ENCODE results near the gene NUSAP1. TPM values are rescaled to one million over a fixed set of nuclear protein-coding genes. Genes with fewer than 3 reads are reported as not detected.

The NUSAP1 gene
- total RNA-seq, 1 experiment from 2014 or later: 146 TPM

- H3K36me3 ChIP-seq (ENCODE audit: control insufficient read depth in 1 of 2, insufficient read depth in 2 of 2, low read length in 2 of 2): peaks cover 5 to 12% of the 10 kb centered on the region in 2 experiments; a peak in 2 of 4 replicates
- DNase-seq (ENCODE audit: low read depth, low spot score) (no peak), ATAC-seq (no peak)
- H3K27ac ChIP-seq (ENCODE audit: low read depth, low read length): no peak overlapping the region
- H3K9me3 ChIP-seq (ENCODE audit: control insufficient read depth in 1 of 2, insufficient read depth in 1 of 2, low read depth in 1 of 2, low read length in 2 of 2): no peaks in the 10 kb centered on the region
- H3K9ac ChIP-seq (ENCODE audit: low read length): no peak overlapping the region
- H4K20me1 ChIP-seq (ENCODE audit: insufficient read depth): peaks cover 2% of the 10 kb centered on the region; the same call in 1 of the 2 replicates
- peaks cover 5% of the 10 kb centered on the region; the same call in 1 of the 2 replicates for H3K79me2 ChIP-seq (ENCODE audit: insufficient read depth, low read length)
- BruUV-seq (replicated peaks): no TSS peak
- ChIA-PET POLR2A (no interaction called here), RAD21 (ENCODE audit: low non-redundant PET in 1 of 2, low total read pairs in 2 of 2, uncharacterized antibody in 2 of 2, unreplicated experiment in 2 of 2) (no interaction called here), CTCF (no interaction called here)
- H3K27me3 ChIP-seq (ENCODE audit: insufficient read depth, low read length): no peaks in the 10 kb centered on the region
- no peak overlapping the region for H2AFZ ChIP-seq (ENCODE audit: low read depth, low read length, poor library complexity, severe bottlenecking)
- no peaks in the 10 kb centered on the region for H3K4me1 ChIP-seq (ENCODE audit: control insufficient read depth in 1 of 2, insufficient read depth in 2 of 2, low read length in 2 of 2)
- no peak for TF ChIP-seq SIN3A (IDR thresholded peaks at IDR 0.05; ENCODE audit: low read depth)
- no peak for TF ChIP-seq EZH2phosphoT487 (IDR thresholded peaks at IDR 0.05; ENCODE audit: borderline replicate concordance)
- TF ChIP-seq SP1 (IDR thresholded peaks at IDR 0.05; ENCODE audit: low read depth): no peak
- no peak for TF ChIP-seq ZBTB33 (IDR thresholded peaks at IDR 0.05; ENCODE audit: extremely low read depth, insufficient replicate concordance, low read length)
- no peak for TF ChIP-seq TCF7L2 (IDR thresholded peaks at IDR 0.05; ENCODE audit: borderline replicate concordance, extremely low read depth, insufficient read depth, insufficient read length)
- no peak for TF ChIP-seq RAD21 (IDR thresholded peaks at IDR 0.05; ENCODE audit: low read depth)
- no peak for TF ChIP-seq CTCF (IDR thresholded peaks at IDR 0.05 in 2 of 3, conservative IDR thresholded peaks at IDR 0.05 in 1 of 3; ENCODE audit: borderline replicate concordance in 1 of 3, insufficient read depth in 1 of 3, low read depth in 2 of 3, low read length in 2 of 3)
- TF ChIP-seq CEBPB (IDR thresholded peaks at IDR 0.05; ENCODE audit: low read depth): no peak
- no peak for TF ChIP-seq JUND (IDR thresholded peaks at IDR 0.05)
- TF ChIP-seq ZNF274 (IDR thresholded peaks at IDR 0.05; ENCODE audit: low read depth, low read length): no peak
- TF ChIP-seq YY1 (IDR thresholded peaks at IDR 0.05; ENCODE audit: extremely low read depth, insufficient replicate concordance, low read depth, low read length): no peak
- TF ChIP-seq ZFX (IDR thresholded peaks at IDR 0.05): no peak
- TF ChIP-seq MAX (IDR thresholded peaks at IDR 0.05): no peak
- TF ChIP-seq SRF (IDR thresholded peaks at IDR 0.05; ENCODE audit: low read depth): no peak
- no peak for TF ChIP-seq EGR1 (IDR thresholded peaks at IDR 0.05; ENCODE audit: low read depth)
- no peak for TF ChIP-seq CBX3 (IDR thresholded peaks at IDR 0.05; ENCODE audit: low read depth)
- no peak for TF ChIP-seq POLR2AphosphoS5 (IDR thresholded peaks at IDR 0.05; ENCODE audit: low read depth, low read length)
- no peak for TF ChIP-seq EZH2 (IDR thresholded peaks at IDR 0.05)
- no peak for TF ChIP-seq ATF3 (IDR thresholded peaks at IDR 0.05)
- TF ChIP-seq POLR2A (IDR thresholded peaks at IDR 0.05; ENCODE audit: borderline replicate concordance, extremely low read depth, insufficient read depth, insufficient read length): no peak
- no peak overlapping the region for H3K4me2 ChIP-seq (ENCODE audit: low read length)
- intact Hi-C loops (cut with micrococcal nuclease): no loop called here
- no peak overlapping the region for H3K4me3 ChIP-seq (replicated peaks in 1 of 2; ENCODE audit: low read depth in 1 of 2, low read length in 2 of 2)
- H3K9me2 ChIP-seq (ENCODE audit: insufficient read depth): no peaks in the 10 kb centered on the region
These were observed 23.3 kb upstream of the NUSAP1 start for GRCh38 chr15:41309226-41309905.

All from HCT116 (cell line).